DOHH2 (cell line): ENCODE data around the gene PPA1.

Source experiments
- CTCF ChIP-seq: fragments of 200-600 bp; sonication (generic); IDR thresholded peaks from one replicate; pipeline ENCODE4 v1.5.1; 2014; ENCODE audit warnings: antibody characterized with exemption, mild to moderate bottlenecking, low read depth, low read length; ENCODE audit not compliant: poor library complexity, severe bottlenecking
- EZH2phosphoT487 ChIP-seq: fragments of 200-600 bp; sonication (generic); IDR thresholded peaks from 2 replicates; pipeline ENCODE4 v1.6.1; 2017; ENCODE audit warnings: borderline replicate concordance, mild to moderate bottlenecking, antibody characterized with exemption, low read length, moderate library complexity, mixed read lengths

DNA sequence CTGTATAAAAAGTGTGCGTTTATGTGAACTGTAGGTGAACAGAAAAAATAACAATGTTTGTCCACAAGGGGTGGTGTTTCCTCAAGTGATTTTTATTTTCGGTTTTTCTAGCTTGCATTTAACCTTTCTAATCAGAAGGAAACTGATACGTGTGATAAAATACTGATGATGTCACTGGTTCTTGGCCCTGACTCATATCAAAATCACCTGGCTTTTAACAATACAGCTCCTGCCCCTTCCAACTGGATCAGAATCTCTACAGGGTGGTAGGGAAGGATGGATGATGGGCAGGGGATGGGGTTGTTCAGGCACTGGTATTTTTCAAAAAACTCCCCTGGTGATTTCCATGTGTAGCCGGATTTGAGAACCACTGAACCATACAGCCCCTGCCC lies 39.7 kb upstream of the PPA1 start:
- TF ChIP-seq CTCF (peak; percentile 79), EZH2phosphoT487 (no peak)
